Stimulated activated CD4-positive, alpha-beta T cell treated with anti-CD3 and anti-CD28 coated beads, Interleukin-12 subunit alpha, Interleukin-12 subunit beta, amount 100 ng/mL, for 48 hours (primary cell): ENCODE results near the gene CEMIP2.
"Not testable (repeated sequence)": the region's sequence is repeated elsewhere in the genome, so short reads cannot be mapped to it uniquely, and the experiment has no call there.

Source experiments
- DNase-seq, 3 donors: peaks; one replicate each; pipeline ENCODE4 v3.0.0-alpha.2; 2020; ENCODE audit warnings: low read depth in 2 of 3, low spot score in 1 of 3

CEMIP2 gene

DNA sequence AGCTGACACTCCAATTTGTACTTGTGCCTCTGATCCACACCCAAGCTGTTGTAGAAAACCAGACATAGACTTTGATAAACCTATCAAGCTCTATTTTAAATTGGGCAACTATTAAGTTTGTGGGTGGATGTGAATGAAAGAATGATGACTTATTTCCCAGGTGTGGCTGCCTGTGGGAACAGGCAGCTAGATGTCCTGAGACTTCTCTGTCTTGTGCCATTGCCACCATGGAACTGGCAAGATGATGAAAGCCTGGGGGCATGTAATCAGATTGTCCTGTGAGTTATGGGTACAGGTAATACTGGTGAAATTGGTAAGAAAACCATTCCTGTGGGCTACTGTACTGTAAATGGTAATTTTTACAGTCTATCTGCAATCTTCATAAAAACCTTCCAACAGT lies 57.5 kb downstream of the CEMIP2 start:
- DNase-seq: no peak

DNA sequence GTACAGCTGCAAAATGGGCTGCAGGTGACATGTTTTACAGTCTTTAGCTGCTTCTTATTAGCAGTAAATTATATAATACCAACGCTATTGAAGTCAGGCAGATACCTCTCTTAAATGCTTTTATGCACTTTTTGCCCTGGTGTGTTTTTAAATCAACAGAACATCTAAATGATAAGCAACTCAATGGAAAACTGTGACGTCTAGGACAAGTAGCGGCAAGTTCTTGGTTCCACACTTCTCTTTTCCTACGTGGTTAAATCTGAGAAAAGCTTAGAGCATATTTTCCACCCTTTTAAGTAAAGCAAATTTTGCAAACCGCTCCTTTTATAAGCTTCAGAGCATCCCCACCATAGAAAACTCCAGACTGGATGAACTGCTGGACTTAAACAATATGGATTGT lies 58.1 kb downstream of the CEMIP2 start:
- no peak for DNase-seq

DNA sequence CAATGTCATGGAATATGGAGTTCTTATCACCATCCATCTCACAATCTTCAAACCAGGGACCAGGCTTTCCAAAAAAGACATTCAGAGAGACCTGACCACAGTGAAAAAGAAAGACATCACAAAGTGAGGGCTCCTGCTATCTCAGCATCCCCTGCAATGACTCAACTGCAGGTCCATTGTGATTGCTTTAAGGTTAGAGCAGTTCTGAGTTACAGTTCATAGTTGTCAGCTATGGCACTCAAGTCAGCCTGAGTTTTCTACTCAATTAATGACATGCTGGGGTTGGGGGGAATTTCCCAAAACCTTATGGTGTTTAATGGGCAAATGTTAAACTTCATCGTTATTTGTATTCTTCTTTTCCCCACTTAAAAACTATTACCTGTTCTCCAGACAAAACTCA lies 58.9 kb downstream of the CEMIP2 start:
- DNase-seq: no peak

DNA sequence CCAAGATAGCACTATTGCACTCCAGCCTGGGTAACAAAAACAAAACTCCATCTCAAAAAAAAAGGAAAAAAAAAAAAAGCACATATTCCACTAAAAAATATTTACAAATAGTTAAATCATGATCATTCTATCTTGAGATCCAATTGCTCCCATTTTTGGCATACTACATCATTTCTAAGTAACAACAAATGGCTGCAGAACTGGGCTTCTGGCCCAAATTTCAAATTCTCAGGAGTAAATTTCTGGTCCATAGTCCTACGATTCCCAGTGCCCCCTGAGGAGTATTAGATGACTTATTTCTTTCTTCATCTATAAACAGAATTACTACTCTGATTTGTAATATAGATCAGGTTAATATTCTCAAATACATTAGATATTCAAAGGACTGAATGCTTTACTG lies 62.1 kb downstream of the CEMIP2 start:
- no peak for DNase-seq

DNA sequence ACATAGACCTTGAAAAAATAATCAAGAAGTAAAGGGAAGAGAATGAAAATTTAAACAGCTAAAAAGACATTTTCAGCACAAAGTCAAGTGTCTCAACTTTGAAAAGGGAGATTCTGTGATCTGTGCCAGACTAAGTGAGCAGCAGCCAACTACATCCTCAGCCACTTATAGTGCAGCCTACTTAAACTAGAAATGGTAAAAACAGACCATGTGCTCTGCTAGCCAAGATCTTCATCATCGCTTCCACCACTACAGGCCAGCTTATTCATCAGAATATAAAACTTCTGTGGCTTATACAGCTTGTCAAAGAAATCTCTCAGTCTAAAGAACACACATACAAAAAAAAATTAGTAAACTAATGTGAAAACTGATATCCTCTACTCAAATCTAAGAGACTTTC lies 63.5 kb downstream of the CEMIP2 start:
- DNase-seq: no peak

DNA sequence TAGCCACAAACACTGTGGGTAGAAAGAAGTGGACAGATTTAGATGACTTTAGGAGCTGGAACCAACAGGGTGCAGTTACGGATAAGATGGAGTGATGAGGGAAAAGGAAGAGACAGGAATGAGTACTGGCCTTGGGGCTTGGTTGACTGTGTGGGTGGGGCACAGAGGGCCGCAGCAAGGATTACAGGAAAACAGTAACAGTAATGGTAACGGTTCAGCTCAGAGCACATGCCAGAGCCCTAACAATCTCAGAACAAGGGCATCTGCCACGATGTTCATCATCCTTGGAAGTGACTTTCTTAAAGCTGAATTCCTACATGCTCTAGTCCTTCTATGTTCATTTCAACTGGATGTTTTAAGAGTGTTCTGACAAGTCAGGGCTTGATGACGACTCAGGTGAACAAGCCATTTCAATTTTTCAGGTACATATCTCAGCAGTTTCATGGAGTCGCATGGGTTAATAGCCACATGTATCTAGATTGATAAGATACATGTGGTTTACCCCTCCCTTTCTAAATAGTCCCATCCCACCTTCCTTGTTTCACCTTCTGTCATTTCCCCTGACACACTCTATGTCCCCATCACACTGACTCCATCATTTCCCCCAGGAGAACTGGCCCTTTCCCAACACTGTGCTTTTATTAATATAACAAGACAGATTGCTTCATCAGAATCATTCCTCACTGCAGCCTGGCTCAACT lies 65.0 kb downstream of the CEMIP2 start:
- DNase-seq: no peak

DNA sequence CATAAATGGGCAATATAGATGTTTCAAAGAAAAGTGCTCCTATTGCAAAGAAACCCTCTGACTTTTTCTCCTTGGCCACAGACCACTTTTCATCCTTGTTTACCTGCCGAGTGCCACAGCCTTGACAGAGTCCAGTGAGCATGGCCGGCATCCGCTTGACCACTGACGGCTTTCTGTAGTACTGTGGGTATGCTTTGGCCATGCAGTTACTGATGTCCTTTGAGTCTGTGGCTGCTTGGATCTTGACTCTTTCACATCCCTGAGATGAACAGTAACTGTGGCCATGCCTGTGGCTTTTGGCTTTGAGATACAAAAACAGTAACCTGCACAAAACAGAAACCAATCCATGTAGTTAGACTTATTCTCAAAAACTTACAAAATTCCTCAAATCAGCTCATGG lies 70.4 kb downstream of the CEMIP2 start:
- no peak for DNase-seq

DNA sequence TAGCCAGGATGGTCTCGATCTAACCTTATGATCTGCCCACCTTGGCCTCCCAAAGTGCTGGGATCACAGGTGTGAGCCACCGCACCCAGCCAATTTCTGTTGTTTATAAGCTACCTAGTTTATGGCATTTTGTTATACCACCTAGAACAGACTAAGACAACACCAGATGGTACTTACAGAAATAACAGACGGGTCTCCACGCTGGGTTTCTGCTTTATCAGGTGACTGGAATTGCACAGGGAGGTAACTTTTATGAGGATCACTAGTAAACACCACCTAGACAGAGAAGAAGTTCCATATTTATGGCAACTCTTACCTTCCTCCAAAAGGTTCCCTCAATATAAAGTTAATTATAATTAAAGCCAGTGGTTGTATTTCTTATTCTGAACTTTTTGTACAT lies 74.0 kb downstream of the CEMIP2 start:
- no peak for DNase-seq

DNA sequence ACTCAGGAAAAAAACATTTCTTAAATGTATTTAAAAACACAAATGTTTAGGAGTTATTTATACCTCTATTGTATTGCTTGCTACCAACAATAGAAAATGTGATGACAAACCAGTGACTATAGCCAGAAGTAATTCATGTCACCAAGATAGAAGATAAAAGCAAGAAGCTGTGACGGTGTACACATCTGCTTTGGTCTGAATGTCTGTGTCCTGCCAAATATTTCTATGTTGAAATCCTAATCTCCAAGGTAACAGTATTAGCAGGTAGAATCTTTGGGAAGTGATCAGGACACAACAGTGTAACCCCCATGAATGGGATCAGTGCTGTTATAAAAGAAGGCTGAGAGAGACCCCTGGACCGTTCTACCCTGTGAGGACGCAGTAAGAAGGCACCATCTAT lies 74.7 kb downstream of the CEMIP2 start:
- no peak for DNase-seq

DNA sequence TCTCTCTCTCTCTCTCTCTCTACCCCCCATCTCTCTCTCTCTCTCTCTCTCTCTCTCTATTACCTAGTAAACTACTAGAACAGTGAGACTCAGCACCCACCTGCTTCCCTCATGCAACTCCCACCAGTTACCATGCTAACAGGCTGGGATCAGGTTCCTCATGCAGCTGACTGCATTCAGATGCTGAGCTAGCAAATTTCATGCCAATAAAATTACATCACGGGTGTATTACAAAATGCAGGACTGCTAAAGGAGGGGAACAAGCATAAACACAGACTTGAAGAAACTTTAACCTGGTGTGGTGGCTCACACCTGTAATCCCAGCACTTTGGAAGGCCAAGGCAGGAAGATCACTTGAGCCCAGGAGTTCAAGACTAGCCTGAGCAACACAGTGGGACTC lies 76.0 kb downstream of the CEMIP2 start:
- no peak for DNase-seq

DNA sequence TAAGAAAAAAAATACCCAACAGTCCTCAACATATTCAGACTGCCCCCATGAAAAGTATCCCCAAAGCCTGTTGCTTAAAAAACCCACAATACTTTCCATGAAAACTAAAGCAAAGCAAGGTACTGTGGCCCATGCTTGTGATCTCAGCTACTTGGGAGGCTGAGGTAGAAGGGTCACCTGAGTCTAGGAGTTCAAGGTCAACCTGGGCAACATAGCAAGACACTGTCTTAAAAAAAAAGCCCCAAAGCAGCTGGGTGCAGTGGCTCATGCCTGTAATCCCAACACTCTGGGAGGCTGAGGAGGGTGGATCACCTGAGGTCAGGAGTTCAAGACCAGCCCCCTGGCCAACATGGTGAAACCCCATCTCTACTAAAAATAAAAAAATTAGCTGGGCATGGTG lies 76.7 kb downstream of the CEMIP2 start:
- DNase-seq: not testable (repeated sequence)

DNA sequence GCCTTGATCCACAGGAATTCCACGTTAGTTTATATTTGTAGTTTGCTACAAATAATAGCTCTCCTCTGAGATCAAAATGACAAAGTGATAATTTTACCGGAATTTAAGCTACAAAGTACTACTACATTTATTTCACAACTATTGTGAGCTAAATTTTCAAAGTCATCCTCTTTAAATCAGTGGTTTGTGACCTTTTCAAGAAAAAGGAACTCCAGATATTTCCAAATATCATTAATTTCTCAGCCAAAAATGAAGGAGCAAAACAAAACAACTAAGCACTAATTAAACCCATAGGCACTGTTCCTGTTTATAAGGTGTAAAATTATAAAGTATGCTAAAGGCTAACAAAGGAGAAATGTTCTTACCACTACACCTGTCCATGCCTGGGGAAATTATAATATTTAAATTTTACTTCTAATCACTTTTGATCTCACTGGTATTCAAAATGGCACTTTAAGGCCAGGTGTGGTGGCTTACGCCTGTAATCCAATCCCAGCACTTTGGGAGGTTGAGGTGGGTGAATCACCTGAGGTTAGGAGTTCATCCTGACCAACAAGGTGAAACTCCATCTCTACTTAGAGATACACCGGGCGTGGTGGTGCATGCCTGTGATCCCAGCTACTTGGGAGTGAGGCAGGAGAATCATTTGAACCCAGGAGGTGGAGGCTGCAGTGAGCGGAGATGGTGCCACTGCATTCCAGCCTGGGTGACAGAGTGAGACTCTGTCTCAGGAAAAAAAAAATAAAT lies 77.5 kb downstream of the CEMIP2 start:
- DNase-seq: no peak

DNA sequence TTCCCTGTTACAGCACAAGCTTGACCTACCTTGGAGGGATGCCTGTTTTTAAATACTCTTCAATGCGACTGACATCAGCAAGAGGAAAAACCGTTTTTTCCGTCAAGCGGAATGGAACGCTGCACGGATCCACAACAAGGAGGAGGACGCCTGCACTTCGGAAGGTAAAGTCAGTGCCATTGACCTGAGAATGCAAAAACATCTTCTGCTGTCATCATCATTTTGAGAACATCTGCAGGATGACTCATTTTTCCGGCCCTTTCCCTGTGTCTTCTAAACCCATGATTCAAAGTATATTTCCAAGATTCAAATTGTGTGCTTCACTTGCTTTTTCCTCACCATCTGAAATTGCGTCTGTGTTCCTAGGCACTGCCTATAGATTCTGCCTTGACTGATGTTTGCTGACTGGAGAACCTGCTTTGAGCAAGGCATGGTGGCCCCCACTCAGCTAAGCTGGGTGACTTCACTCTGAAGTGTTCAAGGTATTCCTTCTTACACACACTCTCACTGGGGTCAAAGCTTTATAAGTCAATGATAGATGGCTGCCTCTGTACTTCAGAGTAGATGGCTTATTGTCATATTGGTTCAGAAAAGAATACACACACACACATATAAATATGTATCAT lies 78.1 kb downstream of the CEMIP2 start:
- no peak for DNase-seq

DNA sequence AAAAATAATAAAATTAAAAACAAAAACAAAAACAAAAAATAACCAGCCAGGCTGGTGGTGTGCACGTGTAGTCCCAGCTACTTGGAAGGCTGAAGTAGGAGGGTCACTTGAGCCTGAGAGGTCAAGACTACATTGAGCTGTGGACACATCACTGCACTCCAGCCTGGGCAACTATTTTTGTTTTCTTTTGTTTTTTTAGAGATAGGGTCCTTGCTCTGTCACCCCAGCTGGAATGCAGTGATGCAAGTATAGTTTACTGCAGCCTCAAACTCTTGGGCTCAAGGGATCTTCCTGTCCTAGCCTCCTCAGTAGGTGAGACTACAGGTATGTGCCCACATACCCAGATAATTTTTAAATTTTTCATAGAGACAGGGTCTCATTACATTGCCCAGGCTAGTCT lies 80.6 kb downstream of the CEMIP2 start:
- no peak for DNase-seq

DNA sequence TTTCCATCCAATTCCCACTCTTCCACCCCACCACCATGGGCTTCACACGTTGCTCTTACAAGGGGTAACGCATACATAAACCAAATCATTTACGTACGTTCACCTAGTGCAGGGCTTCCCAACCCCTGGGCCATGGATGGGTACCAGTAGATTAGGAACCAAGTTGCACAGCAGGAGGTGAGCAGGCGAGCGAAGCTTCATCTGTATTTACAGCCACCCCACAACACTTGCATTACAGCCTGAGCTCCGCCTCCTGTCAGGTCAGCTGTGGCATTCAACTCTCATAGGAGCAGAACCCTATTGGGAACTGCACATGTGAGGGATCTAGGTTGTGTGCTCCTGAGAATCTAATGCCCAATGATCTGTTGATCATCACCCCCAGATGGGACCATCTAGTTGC lies 82.3 kb downstream of the CEMIP2 start:
- DNase-seq: no peak

DNA sequence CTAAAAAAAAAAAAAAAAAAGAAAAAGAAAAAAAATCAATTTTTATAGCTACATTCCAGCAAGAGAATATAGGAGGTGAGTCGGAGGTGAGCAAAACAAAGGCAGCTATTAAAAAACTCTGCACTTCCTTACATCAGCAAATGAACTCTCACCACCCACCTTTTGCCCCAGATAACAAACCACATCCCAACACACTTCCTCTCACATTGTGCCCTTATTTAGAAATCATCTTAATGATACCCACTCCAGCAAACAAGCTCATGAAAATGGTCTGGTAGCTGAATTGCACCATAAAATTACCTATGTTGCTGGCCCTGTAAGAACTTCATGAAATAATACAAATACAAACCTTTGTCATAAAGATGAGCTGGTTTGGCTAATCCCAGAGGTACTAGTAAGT lies 82.9 kb downstream of the CEMIP2 start:
- DNase-seq: peak in 1 of 3 donors; percentile 27

DNA sequence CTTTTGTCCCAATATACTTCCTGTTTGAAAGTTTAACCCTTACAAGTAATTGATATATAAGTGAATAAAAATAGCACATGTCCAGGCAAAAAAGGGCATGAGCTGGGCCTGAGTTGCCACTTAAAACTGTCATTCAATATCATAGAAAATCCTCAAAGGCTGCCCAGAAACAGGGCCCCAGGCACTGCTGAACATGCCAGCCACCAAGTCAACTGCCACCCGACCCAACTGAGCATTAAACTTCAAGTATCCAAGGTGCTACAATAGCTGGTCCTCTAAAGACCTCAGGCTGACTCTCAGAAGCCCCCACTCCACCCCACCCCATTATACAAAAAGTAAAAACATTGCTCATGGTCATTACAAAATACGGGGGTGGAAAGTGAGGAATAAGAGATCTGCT lies 83.7 kb downstream of the CEMIP2 start:
- DNase-seq: no peak

DNA sequence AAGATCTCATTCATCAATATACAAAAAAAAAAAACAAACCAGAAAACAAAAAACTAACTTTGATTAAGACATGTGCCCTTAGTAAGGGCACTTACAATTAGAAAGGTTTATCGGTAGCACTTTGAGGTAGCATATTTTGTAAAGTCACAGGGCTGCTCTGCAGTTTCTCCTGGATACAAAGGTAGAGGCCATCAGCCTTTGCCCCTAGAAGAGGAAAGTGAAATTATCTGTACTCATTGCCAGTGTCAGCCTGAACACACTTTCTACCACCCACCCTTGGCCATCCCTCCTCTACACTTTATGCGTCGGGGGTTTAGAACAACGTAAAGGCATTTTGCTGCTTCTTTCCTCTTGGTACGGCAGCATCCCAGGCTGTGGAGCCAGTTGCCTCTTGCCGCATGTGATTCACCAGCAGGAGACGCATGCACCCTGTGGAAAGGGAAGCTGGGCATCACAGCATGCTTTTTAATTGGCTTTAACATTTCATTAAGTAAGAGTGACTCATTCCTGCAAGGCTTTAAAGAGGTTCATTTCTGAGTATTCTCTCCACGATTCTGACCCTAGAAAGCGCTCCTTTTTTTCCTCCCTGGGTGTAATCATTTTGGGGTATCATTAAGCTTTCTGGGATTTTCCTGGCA lies 84.6 kb downstream of the CEMIP2 start:
- DNase-seq: no peak

DNA sequence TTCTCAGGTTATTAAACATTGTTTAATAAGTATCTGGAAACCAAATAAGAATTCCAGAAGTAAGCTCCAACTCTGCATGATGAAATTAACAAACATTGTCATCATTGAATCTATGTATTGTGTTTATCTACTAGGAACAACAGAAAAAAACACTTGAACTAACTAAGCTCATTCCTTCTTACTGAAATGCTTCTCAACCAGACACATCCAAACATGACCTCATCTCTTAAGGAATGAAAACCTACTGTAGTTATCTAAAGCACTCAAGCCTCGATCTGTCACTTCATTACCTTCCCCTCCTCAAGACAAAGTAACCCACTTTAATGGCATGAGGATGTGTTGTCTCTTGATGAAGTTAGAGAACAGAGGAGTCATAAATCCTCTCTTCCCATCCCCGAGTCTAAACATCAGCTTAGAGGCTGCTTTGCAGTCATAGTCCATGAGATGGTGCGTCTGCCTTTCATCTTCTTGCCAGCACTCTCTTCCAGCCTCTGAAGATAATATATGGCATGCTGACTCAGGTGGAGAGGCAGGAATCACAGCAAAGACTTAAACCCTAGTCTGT lies 86.5 kb downstream of the CEMIP2 start:
- DNase-seq: no peak

DNA sequence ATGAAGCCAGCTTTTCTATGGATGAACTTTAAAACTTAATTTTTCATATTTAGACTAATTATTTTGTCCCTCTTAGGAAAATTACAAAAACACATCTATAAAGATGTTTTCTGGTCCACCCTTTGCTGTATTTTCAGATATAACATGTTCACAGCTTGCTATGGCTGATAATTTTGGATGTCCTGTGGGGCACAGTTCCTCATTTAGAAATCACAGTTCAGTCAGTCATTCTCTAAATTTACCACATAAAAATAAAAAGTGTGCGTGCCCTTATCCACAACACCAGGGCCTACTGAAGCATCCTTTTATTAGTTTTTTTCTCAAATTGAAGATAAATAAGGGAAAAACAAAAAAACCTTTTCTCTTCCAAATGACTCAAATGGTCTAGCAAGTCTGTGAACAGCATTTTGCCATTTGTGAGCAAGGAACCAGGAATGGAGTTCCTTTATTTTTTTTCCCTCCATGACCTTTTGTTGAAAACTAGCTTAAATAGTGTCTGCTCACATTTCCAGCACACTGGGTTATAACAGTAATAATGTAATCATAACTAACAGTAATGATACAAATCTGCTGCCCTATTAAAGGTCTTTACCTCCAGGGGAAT lies 87.1 kb downstream of the CEMIP2 start:
- DNase-seq: no peak
